Measurements from ENCODE around the gene NR2C2.

NR2C2 gene

DNA sequence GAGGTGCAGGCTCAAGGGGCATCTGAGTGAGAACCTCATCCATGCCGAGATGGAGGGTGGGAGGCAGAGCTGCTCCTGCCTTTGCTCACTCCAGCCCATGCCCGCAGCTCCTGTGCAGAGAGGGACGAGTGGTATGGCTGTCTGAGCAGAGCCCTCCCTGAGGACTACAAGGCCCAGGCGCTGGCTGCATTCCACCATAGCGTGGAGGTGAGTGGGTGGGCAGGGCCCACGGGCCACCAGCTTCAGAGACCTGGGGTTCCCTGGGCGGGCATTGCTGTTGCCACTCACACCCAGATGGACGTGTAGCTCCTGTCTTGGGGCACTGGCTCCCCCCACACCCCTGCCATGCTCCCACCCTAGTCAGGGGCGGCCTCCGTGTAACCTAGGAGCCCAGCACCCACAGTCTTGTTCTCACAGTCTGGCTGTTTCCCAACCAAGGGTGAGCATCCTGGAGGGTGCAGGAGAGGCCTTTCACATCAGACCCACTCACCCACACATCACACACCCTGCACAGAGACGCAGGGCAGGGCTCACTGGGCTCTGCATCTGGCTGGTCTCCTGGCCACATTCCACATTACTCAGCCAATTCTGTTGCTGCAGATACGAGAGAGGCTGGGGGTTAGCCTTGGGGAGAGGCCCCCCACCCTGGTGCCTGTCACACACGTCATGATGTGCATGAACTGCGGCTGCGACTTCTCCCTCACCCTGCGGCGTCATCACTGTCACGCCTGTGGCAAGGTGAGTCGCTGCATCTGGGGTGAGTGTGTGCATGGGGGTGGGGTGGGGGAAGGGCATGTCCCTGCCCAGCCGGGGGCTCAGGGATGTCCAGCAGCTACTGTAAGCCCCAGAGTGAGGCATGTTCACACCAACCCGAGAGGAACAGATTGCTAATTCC, 25.3 kb upstream of the NR2C2 start:
- DNase-seq (ENCODE audit: low read depth), result no peak

DNA sequence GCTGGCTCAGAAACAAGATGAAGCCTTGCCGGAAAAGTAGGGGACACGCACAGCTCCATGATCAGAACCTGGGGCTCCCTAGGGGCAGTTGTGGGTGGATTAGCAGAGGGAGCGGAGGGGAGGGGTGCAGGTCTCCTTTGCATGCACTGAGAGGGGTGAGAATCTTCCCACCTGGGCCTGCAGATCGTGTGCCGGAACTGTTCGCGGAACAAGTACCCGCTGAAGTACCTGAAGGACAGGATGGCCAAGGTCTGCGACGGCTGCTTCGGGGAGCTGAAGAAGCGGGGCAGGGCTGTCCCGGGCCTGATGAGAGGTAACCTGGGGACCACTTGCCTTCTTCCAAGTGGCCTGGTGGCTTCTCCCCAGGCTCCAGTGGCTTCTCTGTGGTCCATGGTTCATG, 24.5 kb upstream of the NR2C2 start:
- no peak for DNase-seq (ENCODE audit: low read depth)

DNA sequence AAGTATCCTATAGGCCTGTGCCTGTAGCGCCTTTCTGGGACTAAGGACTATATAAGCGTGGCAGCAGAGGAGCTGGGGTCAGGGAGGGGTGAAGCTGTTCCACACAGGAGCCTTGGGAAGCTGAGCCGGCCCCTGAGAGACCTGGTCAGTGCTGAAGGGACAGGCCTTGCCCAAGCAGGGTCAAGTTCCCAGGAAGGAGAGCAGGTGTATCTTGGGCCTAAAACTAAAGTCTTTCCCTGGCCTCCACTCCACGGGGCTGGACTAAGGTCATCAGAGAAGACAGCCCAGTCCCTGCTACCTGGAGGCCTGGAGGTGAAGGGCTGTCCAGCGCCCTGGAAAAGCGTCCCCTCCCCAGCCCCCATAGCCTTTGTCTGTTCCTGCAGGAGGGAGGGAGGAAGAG, 23.9 kb upstream of the NR2C2 start:
- DNase-seq (ENCODE audit: low read depth), result no peak

DNA sequence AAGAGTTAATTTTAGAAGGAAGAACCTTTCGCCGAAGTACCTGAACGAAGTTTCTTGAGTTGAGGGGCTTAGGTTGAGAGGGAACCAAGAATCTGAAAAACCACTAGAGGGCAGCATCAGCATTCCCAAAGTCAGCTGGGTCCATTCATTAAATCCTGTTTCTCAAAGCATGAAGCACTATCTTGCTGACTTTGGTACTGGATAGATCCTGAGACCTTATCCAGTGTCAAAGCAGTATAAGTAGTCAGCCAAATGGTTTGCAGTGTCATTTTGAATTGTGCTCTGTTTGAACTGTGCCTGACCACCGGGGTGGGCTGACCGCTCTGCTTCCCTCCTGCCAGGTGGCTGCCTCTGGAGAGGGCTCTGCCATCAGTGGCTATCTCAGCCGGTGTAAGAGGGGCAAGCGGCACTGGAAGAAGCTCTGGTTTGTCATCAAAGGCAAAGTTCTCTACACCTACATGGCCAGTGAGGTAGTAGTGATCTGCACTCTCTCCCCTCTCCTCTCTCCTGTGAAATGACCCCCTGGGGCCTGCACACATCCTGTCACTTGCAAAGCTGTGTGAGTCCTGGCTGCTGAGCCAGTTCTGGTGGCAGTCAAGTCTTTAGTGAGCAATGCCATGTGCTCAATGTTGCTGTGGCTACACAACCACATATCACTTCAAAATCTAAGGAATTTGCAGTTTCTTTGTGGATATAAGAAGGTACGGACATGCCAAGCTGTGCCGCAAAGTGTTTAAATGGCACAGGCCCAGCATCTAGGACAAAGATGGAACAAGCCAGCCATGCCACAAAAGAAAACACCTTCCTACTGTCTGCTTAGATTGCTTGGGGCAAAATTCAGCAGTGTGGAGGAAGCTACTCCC, 21.4 kb upstream of the NR2C2 start:
- no peak for DNase-seq (ENCODE audit: low read depth)

DNA sequence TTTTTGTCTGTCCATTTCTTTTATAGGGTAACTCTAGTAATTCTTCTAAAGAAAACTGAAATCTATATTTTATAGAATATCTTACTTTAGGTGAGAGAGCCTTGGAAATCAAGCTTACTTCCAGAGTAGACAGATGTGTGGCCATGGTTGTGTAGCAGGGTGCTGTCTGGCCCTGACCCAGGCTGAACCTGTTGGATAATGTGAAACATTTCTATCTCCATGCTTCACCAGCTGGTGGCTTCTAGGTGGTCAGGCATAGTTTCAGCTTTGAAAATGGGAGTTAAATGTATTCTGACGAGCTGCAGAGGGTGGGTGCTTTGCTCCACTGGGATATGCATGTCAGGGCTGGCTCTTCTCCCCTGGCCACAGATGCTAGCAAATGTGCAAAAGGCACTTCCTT, 20.8 kb upstream of the NR2C2 start:
- no peak for DNase-seq (ENCODE audit: low read depth)

DNA sequence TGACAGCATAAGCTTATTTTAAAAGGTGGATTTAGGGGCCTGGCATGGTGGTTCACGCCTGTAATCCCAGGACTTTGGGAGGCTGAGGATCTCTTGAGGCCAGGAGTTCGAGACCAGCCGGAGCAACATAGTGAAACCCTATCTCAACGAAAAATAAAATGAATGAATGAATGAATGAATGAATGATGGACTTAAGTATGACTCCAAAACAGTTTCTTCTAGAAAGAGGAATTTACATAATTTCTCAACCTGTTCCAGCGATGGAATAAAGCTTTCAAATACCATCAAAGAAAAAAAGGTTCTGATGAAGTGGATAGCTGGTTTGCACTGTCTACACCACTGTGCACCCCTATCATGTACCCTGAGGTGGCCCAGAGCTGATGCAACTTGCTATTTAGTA, 20.1 kb upstream of the NR2C2 start:
- no peak for DNase-seq (ENCODE audit: low read depth)

DNA sequence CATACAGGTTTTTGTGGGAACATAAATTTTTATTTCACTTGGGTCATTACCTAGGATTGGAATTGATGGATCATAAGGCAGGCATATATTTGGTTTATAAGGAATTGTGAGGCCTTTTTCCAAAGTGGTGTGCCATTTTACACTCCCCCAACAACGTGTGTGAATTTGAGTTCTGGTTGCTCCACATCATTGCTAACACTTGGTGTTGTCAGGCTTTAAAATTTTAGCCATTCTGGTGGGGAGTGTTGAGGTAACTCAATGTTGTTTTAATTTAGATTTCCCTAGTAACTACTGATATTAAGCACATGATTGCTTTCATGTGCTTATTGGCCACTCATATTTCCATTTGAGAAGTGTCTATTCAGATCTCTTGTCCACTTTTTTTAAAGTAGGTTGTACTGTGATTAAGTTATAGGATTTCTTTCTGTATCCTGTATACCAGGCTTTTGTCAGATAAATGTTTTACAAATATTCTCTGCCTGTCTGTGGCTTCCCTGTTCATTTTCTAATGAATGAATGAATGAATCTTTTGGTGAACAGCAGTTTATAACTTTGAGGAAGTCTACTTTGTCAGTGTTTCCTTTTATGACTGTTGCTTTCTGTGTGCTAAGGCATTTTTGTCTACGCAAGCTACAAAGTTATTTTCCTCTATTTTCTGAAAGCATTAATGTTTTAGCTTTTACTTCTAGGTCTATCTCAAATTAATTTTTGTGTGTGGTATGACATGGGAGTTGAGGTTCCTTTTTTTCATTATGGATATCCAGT, 17.9 kb upstream of the NR2C2 start:
- DNase-seq (ENCODE audit: low read depth), result no peak

DNA sequence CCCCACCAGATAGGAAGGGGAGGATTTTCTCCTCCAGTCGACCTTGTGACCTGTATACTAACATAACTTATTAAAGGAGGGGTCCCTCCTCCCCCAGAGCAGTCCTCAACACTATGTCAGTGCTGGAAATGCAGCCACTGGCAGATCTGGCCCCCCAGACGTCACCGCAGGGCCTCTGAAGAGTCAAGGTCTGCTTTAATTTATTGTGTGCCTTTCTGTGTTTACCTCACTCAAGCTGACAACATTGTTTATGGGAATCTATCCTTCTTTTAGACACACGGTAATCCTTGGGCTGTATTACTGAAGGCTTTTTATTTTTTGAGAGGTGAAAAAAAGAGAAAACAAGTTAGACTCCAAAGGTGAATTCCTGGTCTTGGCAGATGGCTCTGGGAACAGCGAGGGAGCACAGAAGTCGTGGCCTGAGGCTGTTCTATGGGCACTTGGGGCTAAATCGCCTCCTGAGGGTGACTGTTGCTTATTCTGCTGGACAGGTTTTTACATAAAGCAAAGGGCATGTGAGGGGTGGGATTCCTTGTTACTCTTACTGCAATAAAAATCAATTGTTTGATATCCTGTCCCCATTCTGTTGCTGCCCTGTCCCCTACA, 13.5 kb upstream of the NR2C2 start:
- no peak for DNase-seq (ENCODE audit: low read depth)

DNA sequence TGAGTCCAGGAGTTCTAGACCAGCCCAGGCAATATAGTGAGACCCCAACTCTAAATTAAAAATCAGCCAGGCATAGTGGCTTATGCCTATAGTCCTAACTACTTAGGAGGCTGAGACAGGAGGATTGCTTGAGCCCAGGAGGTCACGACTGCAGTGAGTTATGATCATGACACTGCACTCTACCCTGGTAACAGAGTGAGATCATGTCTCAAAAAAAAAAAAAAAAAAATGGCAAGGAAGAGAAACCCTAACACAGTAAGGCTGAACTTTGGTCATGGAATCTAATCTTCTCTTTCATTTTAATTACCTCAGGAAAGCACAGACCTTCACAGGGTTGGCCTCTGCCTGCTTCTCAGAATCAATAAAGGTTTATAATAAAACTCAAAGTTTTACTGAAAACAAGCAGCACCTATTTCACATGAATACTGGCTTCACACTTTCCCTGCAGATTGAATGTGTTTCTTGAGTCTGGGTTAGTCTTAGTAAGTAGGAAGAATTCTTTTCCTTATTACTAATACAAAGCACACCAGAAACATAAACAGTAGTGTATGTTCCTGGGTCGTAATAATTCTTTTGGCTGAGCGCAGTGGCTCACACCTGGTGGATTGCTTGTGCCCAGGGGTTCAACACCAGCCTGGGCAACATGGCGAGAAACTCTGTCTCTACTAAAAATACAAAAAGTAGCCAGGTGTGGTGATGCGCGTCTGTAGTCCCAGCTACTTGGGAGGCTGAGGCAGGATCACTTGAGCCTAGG, 11.6 kb upstream of the NR2C2 start:
- DNase-seq (ENCODE audit: low read depth), result no peak

DNA sequence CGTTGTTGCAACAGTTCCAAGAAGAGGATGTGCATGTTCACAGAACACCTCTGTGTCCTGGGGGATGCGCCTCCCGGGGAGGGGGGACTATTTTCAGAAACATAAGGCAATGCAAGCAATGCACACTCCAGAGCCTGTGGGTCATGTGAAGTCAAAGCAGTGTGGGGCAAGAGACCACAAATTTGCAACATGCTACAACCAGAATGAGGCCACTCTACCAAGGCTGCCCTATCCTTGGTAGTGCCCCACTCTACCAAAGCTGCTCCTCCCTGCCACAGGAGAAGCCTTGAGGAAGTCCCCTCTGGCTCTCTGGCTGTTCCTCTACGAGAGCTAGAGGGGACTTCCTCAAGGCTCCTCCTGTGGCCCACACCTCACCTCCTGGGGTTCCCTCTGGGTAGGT, 8.4 kb upstream of the NR2C2 start:
- DNase-seq (ENCODE audit: low read depth), result no peak

DNA sequence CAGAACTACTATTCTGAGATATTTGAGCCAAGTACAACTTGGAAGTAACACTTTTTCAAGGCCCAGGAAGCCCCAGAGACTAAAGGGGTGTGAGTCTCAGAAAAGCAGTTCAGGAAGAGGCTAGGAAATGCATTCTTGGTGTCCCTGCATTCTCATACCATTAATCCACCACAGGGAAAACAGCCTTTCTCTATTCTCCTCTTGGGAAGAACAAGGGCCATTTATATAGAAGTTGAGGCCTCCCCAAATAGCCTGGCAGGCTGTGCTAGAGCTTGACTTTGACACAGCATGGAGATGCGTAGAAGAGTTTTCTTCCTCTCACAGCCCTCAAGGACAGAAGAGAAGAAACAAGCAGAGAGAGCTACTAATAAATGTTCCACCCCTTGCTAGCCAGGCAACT, 5.5 kb upstream of the NR2C2 start:
- DNase-seq (ENCODE audit: low read depth), result no peak

DNA sequence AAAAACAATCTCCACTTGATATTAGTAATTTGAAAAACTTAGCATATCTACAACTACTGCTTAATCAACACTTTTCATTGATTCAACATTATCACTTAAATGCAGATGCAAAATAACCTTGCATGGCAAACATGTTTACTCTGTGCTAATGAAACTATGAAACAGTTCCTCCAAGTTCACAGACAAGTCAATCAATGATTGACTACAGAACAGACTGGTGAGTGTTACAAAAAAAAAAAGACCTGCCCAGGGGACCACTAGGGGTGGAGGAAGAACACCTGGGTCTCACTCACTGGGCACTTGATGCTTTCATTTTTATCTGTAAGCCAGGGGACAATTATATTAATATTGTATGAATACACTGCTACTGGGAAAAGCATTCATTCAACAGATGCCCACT, 4.3 kb upstream of the NR2C2 start:
- DNase-seq (ENCODE audit: low read depth), result no peak

DNA sequence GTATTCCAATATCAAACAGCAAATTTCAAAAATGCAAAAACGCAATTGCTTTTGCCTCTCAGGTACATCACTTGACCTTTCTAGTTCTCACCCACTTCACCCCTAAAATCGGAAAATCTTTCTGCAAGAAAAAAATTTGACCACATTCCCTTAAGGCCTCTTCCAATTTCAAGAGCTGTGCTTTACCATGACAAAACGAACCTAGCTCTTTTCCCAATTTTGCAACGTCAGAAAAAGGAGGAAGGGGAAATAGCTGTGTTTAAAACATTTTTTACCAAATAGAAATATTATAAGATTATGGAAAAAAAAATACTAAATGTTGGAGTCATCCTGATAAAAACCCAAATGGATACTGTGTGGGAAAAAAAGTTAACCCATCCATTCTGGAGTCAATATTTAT, 1.1 kb upstream of the NR2C2 start:
- DNase-seq (ENCODE audit: low read depth), result no peak

DNA sequence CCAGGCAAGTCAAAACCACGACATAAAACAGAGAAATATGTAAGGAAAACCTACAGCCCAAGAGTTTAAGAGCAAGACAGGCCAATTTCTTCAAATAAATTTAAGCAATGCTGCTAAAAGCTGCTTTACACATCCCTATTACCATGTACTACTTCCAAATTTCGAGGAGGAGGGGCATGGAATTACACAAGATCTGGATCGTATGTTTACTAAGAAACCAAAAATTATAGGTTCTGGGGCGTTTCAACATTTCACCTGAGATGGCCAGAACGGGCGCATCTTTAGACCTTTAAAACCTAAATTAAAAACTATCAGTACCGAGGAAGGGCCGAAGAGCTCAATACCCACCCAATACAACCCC, 664 bp upstream of the NR2C2 start:
- no peak for DNase-seq (ENCODE audit: low read depth)

DNA sequence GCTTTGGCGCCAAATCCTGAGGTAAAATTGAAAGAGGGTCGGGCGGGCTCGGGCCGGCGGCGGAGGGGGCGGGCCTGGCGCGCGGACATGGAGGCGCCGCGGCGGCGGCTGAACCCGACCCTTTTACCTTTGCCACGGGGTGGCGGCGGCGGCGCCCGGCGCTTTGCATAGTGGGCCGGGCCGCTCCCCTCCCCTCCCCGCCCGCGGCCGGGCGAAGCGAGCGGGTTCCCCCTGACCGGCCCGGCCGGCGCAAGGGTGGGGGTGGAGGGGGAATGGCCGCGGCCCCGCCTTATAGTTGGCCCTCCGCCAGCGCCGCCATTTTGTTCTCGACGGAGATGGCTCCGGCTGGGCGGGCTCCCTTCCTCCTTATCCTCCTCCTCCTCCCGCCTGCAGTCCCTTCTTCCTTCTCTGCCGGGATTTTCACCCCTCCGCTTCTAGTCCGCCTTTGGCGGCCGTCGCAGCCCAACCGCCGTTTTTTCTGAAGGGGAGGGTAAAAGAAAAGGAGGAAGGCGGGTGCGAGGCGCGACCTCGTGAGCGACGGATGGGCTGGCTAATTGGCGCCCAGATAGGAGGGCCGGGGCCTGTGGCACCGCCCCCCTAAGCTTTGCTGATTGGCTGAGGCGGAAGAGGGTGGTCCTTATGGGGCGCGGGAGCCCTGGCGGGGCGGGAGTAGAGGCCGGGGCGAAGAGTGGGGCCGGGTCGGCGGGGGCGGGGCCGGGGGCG, 664 bp downstream of the NR2C2 start:
- DNase-seq (ENCODE audit: low read depth), result peak; percentile 92

DNA sequence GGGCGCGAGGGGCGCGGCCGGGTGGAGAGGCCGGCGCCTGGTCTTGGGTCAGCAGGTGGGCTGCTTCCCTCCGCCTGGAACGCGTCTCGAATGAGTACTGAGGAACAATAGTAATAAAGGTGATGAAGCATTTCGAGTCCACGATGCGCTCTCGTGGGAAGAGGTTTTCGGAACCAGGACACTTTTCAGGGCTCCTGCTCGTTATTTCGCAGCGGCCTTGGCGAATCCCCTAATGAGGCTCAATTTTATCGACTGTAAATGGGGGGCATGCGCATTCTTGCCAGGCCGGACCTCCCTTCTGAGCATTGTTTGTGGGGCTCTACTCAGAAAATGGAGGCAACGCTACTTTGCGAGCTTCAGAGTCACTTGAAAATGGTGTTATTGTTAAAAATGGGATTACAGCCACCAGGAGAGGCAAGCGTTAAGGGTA, 1.2 kb downstream of the NR2C2 start:
- DNase-seq (ENCODE audit: low read depth), result no peak

DNA sequence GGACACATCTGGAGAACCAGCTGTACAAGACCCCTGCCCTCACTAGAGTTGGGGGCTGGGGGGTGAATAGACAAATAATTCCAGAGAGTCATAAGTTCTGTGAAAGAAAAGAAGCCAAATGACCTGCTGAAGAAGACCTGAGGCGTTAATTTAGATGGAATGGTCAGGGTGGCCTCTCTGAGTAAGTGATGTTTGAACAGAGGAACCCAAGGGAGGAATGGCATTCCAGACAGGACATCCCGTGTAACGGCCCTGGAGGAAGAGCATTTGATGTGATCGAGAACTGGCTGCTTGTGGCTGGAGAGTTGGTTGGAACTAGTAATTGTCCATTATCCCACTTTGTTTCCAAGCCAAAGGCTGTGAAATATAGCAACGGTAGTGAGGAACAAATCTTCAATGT, 1.7 kb downstream of the NR2C2 start:
- DNase-seq (ENCODE audit: low read depth), result no peak

DNA sequence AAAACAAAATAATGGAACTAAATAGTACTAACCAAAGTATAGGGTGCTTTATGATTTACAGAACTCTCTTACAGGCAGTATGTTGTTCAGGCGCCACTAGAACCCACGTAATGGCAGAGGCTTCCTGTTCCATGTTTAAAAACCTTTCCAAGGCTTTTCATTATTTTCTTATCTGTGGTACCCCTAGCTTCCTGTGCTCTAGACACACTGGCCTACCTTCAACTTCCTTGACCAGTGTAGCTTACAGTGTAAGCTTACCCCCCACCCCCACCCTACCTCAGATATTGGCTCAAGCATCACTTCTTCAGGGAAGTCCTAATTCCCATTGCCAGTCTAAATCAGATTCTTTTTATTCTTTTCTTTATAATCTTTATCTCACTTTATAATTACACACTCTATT, 2.9 kb downstream of the NR2C2 start:
- no peak for DNase-seq (ENCODE audit: low read depth)

DNA sequence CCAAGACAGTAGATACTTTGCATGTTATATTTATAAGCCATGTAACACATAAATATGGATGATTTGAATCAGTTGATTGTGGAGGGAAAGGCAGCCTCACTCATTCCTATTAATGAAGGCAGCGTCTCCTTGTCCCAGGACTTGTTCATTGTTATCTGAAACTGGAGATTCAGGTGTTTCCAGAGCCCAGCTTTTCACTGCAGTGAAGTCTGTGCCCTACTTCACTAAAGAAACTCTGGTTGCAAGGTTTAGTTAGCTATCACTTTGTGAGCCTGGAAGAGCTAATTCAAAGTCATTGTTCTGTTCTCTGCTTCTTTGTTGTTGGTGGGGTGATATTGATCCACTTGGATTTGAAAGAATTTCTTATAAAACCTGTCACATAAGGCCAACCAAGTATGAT, 9.8 kb downstream of the NR2C2 start:
- DNase-seq (ENCODE audit: low read depth), result no peak

DNA sequence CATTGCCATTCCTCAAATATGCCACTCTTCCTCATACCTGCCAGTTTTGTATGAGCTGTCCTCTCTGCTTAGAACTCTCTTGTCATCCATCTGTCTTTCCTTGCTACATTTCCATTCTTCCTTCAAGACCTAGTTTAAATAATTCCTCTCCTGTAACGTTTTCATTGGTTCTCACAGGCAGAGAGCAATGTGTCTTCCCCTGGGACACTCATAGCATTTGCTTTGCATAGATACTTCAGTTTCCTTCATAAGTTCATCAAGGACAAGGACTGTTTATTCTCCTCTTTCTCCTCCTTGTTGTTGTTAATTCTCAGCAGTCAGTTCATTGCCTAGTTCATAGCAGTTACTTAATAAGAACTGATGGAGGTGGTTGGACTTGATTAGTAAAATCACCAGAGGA, 10.5 kb downstream of the NR2C2 start:
- no peak for DNase-seq (ENCODE audit: low read depth)

All from stimulated activated CD4-positive, alpha-beta T cell treated with anti-CD3 and anti-CD28 coated beads, Interleukin-2, amount 100 ng/mL, for 4 hours (primary cell).